GM12891 (cell line): ENCODE data around the gene DEF6.
"Not testable (repeated sequence)": the region's sequence is repeated elsewhere in the genome, so short reads cannot be mapped to it uniquely, and the experiment has no call there.

Experiments used
- PAX5 ChIP-seq: IDR thresholded peaks from 2 replicates; pipeline ENCODE4 v1.6.1; 2011; ENCODE audit warnings: low read length, moderate library complexity, mild to moderate bottlenecking; ENCODE audit not compliant: insufficient read depth, severe bottlenecking
- TAF1 ChIP-seq: IDR thresholded peaks from 2 replicates; pipeline ENCODE4 v1.6.1; 2011; ENCODE audit warnings: low read depth, low read length, control low read depth

GRCh38 chr6:35307138-35307537, 9.5 kb downstream of the DEF6 start:
- not testable (repeated sequence) for TF ChIP-seq PAX5, TAF1
